ENCODE measurements around the gene OTUB1.

The OTUB1 gene

GRCh38 chr11:64023712-64024710 lies 37.8 kb downstream of the OTUB1 start:
- DNase-seq (ENCODE audit: low read depth), result no peak

GRCh38 chr11:64025205-64025604 lies 39.0 kb downstream of the OTUB1 start:
- DNase-seq (ENCODE audit: low read depth), result no peak

- DNase-seq (ENCODE audit: low read depth), result no peak
Measured at GRCh38 chr11:64026575-64027205, 40.5 kb downstream of the OTUB1 start.

GRCh38 chr11:64027651-64028397 lies 41.6 kb downstream of the OTUB1 start:
- DNase-seq (ENCODE audit: low read depth), result no peak

GRCh38 chr11:64028398-64029115 lies 42.3 kb downstream of the OTUB1 start:
- no peak for DNase-seq (ENCODE audit: low read depth)

- no peak for DNase-seq (ENCODE audit: low read depth)
Measured at GRCh38 chr11:64029773-64030172, 43.5 kb downstream of the OTUB1 start.

GRCh38 chr11:64031001-64031400 lies 44.8 kb downstream of the OTUB1 start:
- no peak for DNase-seq (ENCODE audit: low read depth)

- no peak for DNase-seq (ENCODE audit: low read depth)
Measured at GRCh38 chr11:64032050-64032449, 45.8 kb downstream of the OTUB1 start.

GRCh38 chr11:64034411-64034811 lies 48.2 kb downstream of the OTUB1 start:
- no peak for DNase-seq (ENCODE audit: low read depth)

- no peak for DNase-seq (ENCODE audit: low read depth)
Measured at GRCh38 chr11:64035081-64035524, 48.9 kb downstream of the OTUB1 start.

GRCh38 chr11:64035576-64035975 lies 49.3 kb downstream of the OTUB1 start, which contains the start of gene FLRT1:
Gene FLRT1, plus strand, starts transcription at chr11:64035931. Its CDS starts 80,337 bp downstream, at chr11:64116268.
- DNase-seq (ENCODE audit: low read depth), result no peak

- DNase-seq (ENCODE audit: low read depth), result no peak
Measured at GRCh38 chr11:64036087-64037026, 50.1 kb downstream of the OTUB1 start.

GRCh38 chr11:64037027-64037634 lies 50.9 kb downstream of the OTUB1 start:
- no peak for DNase-seq (ENCODE audit: low read depth)

GRCh38 chr11:64038500-64038899 lies 52.3 kb downstream of the OTUB1 start:
- no peak for DNase-seq (ENCODE audit: low read depth)

GRCh38 chr11:64039012-64039665 lies 52.9 kb downstream of the OTUB1 start:
- no peak for DNase-seq (ENCODE audit: low read depth)

- no peak for DNase-seq (ENCODE audit: low read depth)
Measured at GRCh38 chr11:64040684-64041322, 54.6 kb downstream of the OTUB1 start.

- no peak for DNase-seq (ENCODE audit: low read depth)
Measured at GRCh38 chr11:64041846-64042245, 55.6 kb downstream of the OTUB1 start.

GRCh38 chr11:64042301-64042700 lies 56.1 kb downstream of the OTUB1 start:
- DNase-seq (ENCODE audit: low read depth), result no peak

GRCh38 chr11:64043545-64043944 lies 57.3 kb downstream of the OTUB1 start:
- no peak for DNase-seq (ENCODE audit: low read depth)
